ENCODE measurements around the gene ACP7.
A peak's percentile ranks its signal among the peaks of the same experiment; 100 is the strongest.

The ACP7 gene, protein sequence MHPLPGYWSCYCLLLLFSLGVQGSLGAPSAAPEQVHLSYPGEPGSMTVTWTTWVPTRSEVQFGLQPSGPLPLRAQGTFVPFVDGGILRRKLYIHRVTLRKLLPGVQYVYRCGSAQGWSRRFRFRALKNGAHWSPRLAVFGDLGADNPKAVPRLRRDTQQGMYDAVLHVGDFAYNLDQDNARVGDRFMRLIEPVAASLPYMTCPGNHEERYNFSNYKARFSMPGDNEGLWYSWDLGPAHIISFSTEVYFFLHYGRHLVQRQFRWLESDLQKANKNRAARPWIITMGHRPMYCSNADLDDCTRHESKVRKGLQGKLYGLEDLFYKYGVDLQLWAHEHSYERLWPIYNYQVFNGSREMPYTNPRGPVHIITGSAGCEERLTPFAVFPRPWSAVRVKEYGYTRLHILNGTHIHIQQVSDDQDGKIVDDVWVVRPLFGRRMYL

DNA sequence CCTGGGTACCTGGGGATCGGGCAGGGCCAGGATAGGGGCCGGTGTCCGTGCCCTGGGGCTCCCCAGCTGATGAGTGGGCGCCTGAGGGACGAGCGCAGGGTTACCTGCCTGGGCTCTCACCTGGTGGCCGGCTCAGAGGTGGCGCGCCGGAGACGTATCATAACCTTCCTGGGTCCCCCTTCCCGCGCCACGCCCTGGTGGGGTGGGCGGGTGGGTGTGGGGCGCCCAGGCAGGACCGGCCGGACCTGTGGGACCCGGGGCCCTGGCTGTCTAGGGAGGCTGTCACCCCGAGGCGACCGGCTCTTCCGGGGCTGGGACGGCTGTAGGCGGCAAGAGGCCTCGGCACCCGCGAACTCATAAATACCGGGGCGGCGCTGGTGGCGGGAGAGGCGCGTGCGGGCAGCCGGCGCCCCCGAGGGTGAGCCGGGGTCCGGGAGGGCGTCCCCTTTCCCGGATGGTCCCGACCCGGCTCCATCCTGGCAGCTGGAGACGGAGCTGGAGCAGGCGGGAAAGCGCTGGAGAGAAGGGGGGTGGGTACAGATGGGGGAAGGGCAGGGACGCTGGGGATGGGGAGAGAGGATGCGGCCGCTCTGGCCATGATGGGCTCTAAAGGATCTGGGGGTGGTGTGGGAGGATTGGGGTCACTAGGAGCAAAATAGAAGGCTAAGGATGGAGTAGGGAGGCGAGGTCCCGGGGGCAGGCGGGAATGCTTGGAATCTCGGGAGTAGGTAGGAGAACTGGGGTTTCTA lies at the start of gene ACP7:
ACP7 (plus strand) TSS at position 386 of the 749 bp plus-strand sequence. CDS start 902 bp downstream, outside the sequence.
- no peak for DNase-seq (ENCODE audit: low read depth)
- TF ChIP-seq, protein P1, sequence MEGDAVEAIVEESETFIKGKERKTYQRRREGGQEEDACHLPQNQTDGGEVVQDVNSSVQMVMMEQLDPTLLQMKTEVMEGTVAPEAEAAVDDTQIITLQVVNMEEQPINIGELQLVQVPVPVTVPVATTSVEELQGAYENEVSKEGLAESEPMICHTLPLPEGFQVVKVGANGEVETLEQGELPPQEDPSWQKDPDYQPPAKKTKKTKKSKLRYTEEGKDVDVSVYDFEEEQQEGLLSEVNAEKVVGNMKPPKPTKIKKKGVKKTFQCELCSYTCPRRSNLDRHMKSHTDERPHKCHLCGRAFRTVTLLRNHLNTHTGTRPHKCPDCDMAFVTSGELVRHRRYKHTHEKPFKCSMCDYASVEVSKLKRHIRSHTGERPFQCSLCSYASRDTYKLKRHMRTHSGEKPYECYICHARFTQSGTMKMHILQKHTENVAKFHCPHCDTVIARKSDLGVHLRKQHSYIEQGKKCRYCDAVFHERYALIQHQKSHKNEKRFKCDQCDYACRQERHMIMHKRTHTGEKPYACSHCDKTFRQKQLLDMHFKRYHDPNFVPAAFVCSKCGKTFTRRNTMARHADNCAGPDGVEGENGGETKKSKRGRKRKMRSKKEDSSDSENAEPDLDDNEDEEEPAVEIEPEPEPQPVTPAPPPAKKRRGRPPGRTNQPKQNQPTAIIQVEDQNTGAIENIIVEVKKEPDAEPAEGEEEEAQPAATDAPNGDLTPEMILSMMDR (conservative IDR thresholded peaks at IDR 0.05; ENCODE audit: low read depth, low read length): no peak
- peak within 1 kb of the TSS; percentile 34 for H3K4me3 ChIP-seq (ENCODE audit: low read length)

DNA sequence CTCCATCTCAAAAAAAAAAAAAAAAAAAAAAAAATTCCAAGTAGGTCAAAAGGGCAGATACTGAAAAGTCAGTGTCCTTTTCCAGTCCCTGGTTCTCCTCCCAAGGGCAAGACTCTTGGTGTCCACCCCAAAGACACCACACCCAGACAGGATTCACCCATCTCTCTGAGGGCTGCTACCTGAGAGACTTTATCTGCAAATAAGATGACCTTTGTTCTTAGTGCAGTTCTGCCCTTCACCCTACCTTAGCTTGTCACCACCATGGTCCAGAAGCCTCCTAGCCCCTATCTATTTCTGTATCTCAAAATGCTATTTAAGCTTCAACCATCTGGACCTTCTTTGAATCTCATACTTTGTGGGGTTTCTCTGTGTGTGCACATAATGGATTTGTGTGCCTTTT lies 47.6 kb upstream of the ACP7 start:
- H3K4me3 ChIP-seq (ENCODE audit: low read length): no peak overlapping the region
- DNase-seq (ENCODE audit: low read depth): no peak
- TF ChIP-seq, protein P1 (conservative IDR thresholded peaks at IDR 0.05; ENCODE audit: low read depth, low read length): no peak

DNA sequence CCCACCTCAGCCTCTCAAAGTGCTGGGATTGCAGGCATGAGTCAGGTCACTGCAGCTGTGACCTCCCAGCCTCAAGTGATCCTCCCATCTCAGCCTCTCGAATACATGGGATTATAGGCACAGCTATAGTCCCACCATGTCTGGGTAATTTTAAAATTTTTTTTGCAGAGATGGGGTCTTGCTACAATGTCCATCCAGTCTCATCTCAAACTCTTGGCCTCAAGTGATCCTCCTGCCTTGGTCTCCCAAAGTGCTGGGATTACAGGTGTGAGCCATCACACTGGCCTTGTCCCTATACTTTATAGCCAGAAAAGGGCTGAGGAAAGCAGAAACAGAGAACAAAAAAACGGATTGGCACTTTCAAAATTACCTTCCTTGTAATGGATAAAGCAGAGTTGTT lies 47.0 kb upstream of the ACP7 start:
- TF ChIP-seq, protein P1 (conservative IDR thresholded peaks at IDR 0.05; ENCODE audit: low read depth, low read length): no peak
- H3K4me3 ChIP-seq (ENCODE audit: low read length): no peak overlapping the region
- DNase-seq (ENCODE audit: low read depth): no peak

DNA sequence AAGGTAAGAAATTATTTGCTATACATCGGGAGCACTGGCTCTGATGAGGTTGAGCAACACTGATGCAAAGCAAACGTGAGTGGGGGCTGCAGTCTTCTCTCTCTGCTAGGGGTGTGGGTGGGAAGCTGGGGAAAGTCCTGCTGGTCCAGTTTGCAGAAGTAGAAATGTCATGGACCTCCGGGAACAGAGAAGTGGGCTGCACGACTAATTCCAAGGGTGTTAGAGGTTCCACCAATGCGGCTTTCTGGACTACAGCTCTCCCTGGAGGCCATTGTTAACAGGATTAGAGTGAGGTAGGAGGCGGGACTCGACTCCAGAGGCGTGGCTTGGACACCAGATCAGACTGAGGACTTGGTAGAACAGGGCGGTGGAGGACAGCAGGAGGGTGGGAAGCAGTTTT lies 46.1 kb upstream of the ACP7 start:
- TF ChIP-seq, protein P1 (conservative IDR thresholded peaks at IDR 0.05; ENCODE audit: low read depth, low read length): peak; percentile 39
- H3K4me3 ChIP-seq (ENCODE audit: low read length): peak overlapping the region; percentile 2
- DNase-seq (ENCODE audit: low read depth): no peak

DNA sequence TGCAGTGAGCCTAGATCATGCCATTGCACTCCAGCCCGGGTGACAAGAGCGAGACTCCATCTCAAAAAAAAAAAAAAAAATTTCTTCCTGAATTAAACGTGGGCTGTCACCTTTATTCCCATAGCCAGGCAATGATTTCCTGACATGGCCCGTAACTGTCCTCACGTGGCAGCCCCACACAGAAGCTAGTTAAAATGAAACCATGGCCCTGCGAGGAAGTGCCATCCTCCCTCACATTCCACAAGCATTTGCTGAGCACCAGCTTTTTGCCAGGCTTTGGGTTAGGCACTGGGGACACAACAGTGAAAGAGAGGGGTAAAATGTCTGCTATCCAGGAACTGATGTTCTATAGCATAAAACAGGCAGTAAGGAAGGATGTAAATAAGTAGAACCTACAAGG lies 38.7 kb upstream of the ACP7 start:
- TF ChIP-seq, protein P1 (conservative IDR thresholded peaks at IDR 0.05; ENCODE audit: low read depth, low read length): no peak
- no peak for DNase-seq (ENCODE audit: low read depth)
- no peak overlapping the region for H3K4me3 ChIP-seq (ENCODE audit: low read length)

DNA sequence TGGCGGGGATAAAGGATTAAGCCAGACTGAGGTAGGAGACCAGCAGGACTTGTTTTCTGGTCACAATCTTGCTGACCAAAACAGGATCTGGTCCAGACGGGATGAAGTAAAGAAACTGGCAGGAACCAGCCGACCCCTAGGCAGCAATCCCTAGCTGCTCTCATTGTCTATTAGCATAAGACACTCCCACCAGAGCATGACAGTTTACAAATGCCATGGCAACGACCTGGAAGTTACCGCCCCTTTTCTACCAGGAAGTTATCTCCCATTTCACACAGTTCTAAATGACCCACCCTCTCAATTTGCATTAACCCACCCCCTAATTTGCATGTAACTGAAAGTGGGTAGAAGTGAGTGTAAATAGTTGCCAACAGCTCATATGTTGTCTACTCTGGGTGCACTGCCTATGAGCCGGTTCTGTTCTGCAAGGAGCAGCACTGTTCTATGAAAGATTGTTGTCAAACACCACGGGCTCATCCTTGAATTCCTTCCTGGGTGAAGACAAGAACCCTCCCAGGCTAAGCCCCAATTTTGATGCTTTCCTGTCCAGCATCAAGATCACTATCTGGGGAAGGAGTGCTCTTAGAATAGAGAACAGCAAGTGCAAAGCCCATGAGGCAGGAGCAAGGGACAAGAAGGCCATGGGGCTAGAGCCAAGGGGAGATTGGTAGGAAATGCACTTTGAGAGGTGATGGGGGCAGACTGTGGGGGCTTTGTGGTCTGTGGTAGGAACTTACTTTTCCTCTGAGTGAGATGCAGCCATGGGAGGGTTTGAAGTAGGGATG lies 37.9 kb upstream of the ACP7 start:
- TF ChIP-seq, protein P1 (conservative IDR thresholded peaks at IDR 0.05; ENCODE audit: low read depth, low read length): no peak
- no peak for DNase-seq (ENCODE audit: low read depth)
- no peak overlapping the region for H3K4me3 ChIP-seq (ENCODE audit: low read length)

All from retinal pigment epithelial cell (primary cell).